COLO668 (cell line): Measurements from ENCODE around the gene WFDC10B.
"Not testable (repeated sequence)": the region's sequence is repeated elsewhere in the genome, so short reads cannot be mapped to it uniquely, and the experiment has no call there.

ENCODE experiments used
- DNase-seq: peaks from one replicate; lab custom pipeline; 2025; ENCODE audit not compliant: unreplicated experiment; lab: John Stamatoyannopoulos, UW

WFDC10B gene

GRCh38 chr20:45649312-45649863 is 55.4 kb downstream of the WFDC10B start:
- no peak for DNase-seq

GRCh38 chr20:45647441-45648050 is 57.3 kb downstream of the WFDC10B start:
- DNase-seq: no peak

- no peak for DNase-seq
These were observed 57.9 kb downstream of the WFDC10B start for GRCh38 chr20:45646875-45647274.

GRCh38 chr20:45645869-45646268 is 59.0 kb downstream of the WFDC10B start:
- not testable (repeated sequence) for DNase-seq

- not testable (repeated sequence) for DNase-seq
These were observed 63.7 kb downstream of the WFDC10B start for GRCh38 chr20:45641076-45641475.

GRCh38 chr20:45639687-45640086 is 65.1 kb downstream of the WFDC10B start:
- no peak for DNase-seq

- DNase-seq: no peak
These were observed 68.3 kb downstream of the WFDC10B start for GRCh38 chr20:45636513-45636912.
